Measurements from ENCODE around the gene GLI1. TPM values are rescaled to one million over a fixed set of nuclear protein-coding genes. Genes with fewer than 3 reads are reported as not detected.
A peak's percentile ranks its signal among the peaks of the same experiment; 100 is the strongest.

Gene GLI1
- total RNA-seq, 1 experiment from 2014 or later = 25.8 TPM

DNA sequence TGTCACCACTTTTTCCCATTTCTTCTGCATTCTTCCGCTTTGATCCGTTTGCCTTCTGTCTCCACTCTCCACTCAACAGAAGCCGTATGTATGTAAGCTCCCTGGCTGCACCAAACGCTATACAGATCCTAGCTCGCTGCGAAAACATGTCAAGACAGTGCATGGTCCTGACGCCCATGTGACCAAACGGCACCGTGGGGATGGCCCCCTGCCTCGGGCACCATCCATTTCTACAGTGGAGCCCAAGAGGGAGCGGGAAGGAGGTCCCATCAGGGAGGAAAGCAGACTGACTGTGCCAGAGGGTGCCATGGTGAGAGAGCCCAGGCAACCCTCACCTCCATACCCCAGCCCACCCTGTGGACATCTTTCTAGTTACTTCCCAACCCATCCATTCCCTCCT lies 8.3 kb downstream of the GLI1 start:
- no peaks in the 10 kb centered on the region for H3K9me3 ChIP-seq (ENCODE audit: control insufficient read depth, low read depth, low read length)
- H2BK5ac ChIP-seq (ENCODE audit: insufficient read length, low read length) = no peak overlapping the region
- no peaks in the 10 kb centered on the region for H3K4me1 ChIP-seq (ENCODE audit: insufficient read depth, low read length)
- peak; percentile 24 for DNase-seq
- H3K4me2 ChIP-seq (ENCODE audit: insufficient read depth, insufficient read length, low read length) = no peak overlapping the region
- H3K27me3 ChIP-seq (ENCODE audit: insufficient read depth, low read length) = no peaks in the 10 kb centered on the region; the same call in 1 of the 2 replicates
- no peak overlapping the region for H3K4ac ChIP-seq (ENCODE audit: low read depth, low read length)
- TF ChIP-seq, protein P1, sequence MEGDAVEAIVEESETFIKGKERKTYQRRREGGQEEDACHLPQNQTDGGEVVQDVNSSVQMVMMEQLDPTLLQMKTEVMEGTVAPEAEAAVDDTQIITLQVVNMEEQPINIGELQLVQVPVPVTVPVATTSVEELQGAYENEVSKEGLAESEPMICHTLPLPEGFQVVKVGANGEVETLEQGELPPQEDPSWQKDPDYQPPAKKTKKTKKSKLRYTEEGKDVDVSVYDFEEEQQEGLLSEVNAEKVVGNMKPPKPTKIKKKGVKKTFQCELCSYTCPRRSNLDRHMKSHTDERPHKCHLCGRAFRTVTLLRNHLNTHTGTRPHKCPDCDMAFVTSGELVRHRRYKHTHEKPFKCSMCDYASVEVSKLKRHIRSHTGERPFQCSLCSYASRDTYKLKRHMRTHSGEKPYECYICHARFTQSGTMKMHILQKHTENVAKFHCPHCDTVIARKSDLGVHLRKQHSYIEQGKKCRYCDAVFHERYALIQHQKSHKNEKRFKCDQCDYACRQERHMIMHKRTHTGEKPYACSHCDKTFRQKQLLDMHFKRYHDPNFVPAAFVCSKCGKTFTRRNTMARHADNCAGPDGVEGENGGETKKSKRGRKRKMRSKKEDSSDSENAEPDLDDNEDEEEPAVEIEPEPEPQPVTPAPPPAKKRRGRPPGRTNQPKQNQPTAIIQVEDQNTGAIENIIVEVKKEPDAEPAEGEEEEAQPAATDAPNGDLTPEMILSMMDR (conservative IDR thresholded peaks at IDR 0.05) = no peak
- WGBS (ENCODE audit: extremely low coverage, insufficient read length, low lambda C conversion rate) = no CpG with 5 or more reads among the region's 11 CpGs
- H3K9me3 Mint-ChIP-seq = no peaks in the 10 kb centered on the region
- no peak overlapping the region for H3K14ac ChIP-seq (ENCODE audit: insufficient read depth, low read length)
- H4K5ac ChIP-seq (ENCODE audit: insufficient read length, low read depth, low read length) = no peak overlapping the region
- no peak overlapping the region for H2AK5ac ChIP-seq (ENCODE audit: insufficient read length, low read length)
- H3K9ac ChIP-seq (ENCODE audit: extremely low read depth, insufficient read length, low read length) = no peak overlapping the region
- H3K36me3 Mint-ChIP-seq (ENCODE audit: insufficient read depth in 1 of 3, low read depth in 3 of 3) = peaks cover 0 to 34% (median 19%) of the 10 kb centered on the region in 3 experiments
- no peaks in the 10 kb centered on the region for H3K79me2 ChIP-seq (ENCODE audit: insufficient read depth, low read length)
- peaks cover 5 to 7% of the 10 kb centered on the region in 2 experiments for H3K4me1 Mint-ChIP-seq
- H3K23ac ChIP-seq (ENCODE audit: insufficient read length, low read depth, low read length) = no peak overlapping the region
- H3T11ph ChIP-seq (ENCODE audit: low read length) = no peak overlapping the region
- H2BK12ac ChIP-seq (ENCODE audit: insufficient read length, low read depth, low read length) = no peak overlapping the region
- H3K27me3 Mint-ChIP-seq (ENCODE audit: low read depth) = peaks cover 51% of the 10 kb centered on the region
- no peak overlapping the region for H4K8ac ChIP-seq (replicated peaks; ENCODE audit: insufficient read length, low read depth, low read length)
- no peak overlapping the region; a peak in 1 of 7 replicates for H3K27ac Mint-ChIP-seq
- no peaks in the 10 kb centered on the region for H3K23me2 ChIP-seq (ENCODE audit: insufficient read length, low read depth, low read length, poor library complexity, severe bottlenecking)
- H4K91ac ChIP-seq (ENCODE audit: insufficient read length, low read depth, low read length) = no peak overlapping the region
- no peak overlapping the region for H3K27ac ChIP-seq (ENCODE audit: insufficient read length, low read depth, low read length)
- H2AFZ ChIP-seq (ENCODE audit: low read length) = no peak overlapping the region
- no peak overlapping the region for H3K18ac ChIP-seq (ENCODE audit: insufficient read length, low read depth, low read length)
- H2BK120ac ChIP-seq (ENCODE audit: low read depth, low read length, poor library complexity, severe bottlenecking) = no peak overlapping the region
- no peaks in the 10 kb centered on the region for H3K79me1 ChIP-seq (ENCODE audit: insufficient read depth, low read depth, low read length, poor library complexity, severe bottlenecking)
- H3K56ac ChIP-seq (ENCODE audit: insufficient read length, low read depth, low read length) = no peak overlapping the region
- H4K20me1 ChIP-seq (ENCODE audit: control insufficient read depth, insufficient read depth, insufficient read length) = no peaks in the 10 kb centered on the region
- no peak overlapping the region for H2BK20ac ChIP-seq (ENCODE audit: low read depth, low read length, poor library complexity, severe bottlenecking)
- no peak overlapping the region for H2BK15ac ChIP-seq (ENCODE audit: low read depth, low read length)
- H3K4me3 Mint-ChIP-seq = no peak overlapping the region

Measured in H9 (cell line).